NT2/D1 (cell line): ENCODE data around the gene HOTAIR.

Experiments
- SUZ12 ChIP-seq: IDR thresholded peaks from 2 replicates; pipeline ENCODE4 v1.6.1; 2011; ENCODE audit not compliant: insufficient read length, insufficient read depth; ENCODE audit errors: extremely low read depth
- YY1 ChIP-seq: IDR thresholded peaks from 2 replicates; pipeline ENCODE4 v1.6.1; 2011; ENCODE audit not compliant: insufficient read length, insufficient read depth

- TF ChIP-seq YY1 (no peak), SUZ12 (no peak)
Observed at GRCh38 chr12:53970451-53970850, 4.3 kb downstream of the HOTAIR start.
